Fibroblast of villous mesenchyme (primary cell): ENCODE data around the gene ANO9. TPM values are rescaled to one million over a fixed set of nuclear protein-coding genes. Genes with fewer than 3 reads are reported as not detected.

ENCODE experiments used
- DNase-seq: peaks from one replicate; pipeline ENCODE4 v3.0.0-alpha.2; 2010; ENCODE audit warnings: low read depth
- H3K4me3 ChIP-seq: 2 replicates; pipeline ENCODE4 v1.5.1; 2011; ENCODE audit warnings: low read depth, mild to moderate bottlenecking, low read length
- total RNA-seq: library from RNA; depleted of rRNA; stranded (reverse); fragments of >200 nt; gene quantifications from 2 replicates; pipeline ENCODE4 v1.2.3, GENCODE V29; 2012
- TF ChIP-seq, protein P1 (sequence below): IDR thresholded peaks from 2 replicates; pipeline ENCODE4 v1.5.1; 2012; ENCODE audit warnings: low read depth, mild to moderate bottlenecking, low read length; ENCODE audit not compliant: insufficient read depth

ANO9 gene
- total RNA-seq, 1 donor = not detected

- no peak for DNase-seq
- TF ChIP-seq, protein P1, sequence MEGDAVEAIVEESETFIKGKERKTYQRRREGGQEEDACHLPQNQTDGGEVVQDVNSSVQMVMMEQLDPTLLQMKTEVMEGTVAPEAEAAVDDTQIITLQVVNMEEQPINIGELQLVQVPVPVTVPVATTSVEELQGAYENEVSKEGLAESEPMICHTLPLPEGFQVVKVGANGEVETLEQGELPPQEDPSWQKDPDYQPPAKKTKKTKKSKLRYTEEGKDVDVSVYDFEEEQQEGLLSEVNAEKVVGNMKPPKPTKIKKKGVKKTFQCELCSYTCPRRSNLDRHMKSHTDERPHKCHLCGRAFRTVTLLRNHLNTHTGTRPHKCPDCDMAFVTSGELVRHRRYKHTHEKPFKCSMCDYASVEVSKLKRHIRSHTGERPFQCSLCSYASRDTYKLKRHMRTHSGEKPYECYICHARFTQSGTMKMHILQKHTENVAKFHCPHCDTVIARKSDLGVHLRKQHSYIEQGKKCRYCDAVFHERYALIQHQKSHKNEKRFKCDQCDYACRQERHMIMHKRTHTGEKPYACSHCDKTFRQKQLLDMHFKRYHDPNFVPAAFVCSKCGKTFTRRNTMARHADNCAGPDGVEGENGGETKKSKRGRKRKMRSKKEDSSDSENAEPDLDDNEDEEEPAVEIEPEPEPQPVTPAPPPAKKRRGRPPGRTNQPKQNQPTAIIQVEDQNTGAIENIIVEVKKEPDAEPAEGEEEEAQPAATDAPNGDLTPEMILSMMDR = no peak
- H3K4me3 ChIP-seq = no peak overlapping the region
Observed at GRCh38 chr11:464316-464715, 22.5 kb upstream of the ANO9 start.

DNA sequence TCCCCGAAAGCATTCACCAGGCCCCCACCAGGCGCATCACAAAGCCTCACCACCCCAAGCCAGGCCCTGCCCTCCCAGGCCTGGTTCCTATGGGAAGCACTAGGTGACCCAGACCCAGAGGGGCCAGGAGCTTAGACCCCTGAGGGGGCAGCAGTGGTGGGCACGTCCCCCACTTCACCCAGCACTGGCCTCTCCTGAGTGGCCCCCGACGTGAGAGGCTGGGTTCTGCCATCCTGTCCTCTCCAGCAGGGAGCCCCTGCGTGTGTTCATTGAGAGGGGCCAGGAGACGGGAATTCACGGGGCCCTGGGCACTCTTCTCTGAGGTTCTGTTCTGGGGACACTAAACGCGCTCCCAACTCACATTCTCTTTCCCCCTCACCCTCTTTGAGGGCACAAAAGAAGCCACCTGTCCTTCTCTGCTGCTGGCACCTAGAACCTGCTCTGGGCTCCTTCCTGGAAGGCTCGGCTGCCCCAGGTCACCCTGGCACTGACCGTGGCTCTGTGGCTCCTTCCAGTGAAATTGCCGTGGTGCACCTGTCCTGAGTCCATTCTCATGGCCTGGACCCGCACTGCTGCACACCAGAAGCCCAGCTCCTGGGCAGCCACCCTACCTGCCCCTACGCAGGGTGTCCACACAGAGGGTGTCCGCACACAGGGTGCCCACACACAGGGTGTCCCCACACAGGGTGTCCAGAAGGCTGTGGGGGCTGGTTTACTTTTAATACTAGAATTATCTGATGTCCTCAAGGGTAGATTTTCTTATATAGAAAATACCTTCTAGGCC is 20.5 kb upstream of the ANO9 start:
- TF ChIP-seq, protein P1 = no peak
- H3K4me3 ChIP-seq = no peak overlapping the region
- DNase-seq = no peak

DNA sequence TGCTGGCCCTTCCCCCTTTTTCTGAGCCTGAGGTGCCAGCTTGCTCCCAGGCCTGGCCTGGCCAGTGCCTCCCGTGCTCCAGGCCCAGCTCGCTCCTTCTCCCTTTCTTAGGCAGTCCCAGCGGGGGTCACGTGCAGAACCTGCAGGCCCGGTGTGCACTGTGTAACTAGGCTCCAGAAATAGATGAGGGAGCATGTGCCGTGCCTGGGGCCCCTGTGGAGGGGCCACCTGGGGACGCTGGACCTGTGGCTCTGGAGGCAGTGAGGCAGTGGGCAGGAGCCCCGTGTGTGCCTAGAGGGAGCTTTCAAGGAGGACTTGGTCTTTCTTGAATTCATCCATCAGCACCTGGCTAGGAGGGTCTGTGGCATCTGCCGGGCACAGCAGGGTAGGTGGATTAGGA is 19.8 kb upstream of the ANO9 start:
- DNase-seq = no peak

DNA sequence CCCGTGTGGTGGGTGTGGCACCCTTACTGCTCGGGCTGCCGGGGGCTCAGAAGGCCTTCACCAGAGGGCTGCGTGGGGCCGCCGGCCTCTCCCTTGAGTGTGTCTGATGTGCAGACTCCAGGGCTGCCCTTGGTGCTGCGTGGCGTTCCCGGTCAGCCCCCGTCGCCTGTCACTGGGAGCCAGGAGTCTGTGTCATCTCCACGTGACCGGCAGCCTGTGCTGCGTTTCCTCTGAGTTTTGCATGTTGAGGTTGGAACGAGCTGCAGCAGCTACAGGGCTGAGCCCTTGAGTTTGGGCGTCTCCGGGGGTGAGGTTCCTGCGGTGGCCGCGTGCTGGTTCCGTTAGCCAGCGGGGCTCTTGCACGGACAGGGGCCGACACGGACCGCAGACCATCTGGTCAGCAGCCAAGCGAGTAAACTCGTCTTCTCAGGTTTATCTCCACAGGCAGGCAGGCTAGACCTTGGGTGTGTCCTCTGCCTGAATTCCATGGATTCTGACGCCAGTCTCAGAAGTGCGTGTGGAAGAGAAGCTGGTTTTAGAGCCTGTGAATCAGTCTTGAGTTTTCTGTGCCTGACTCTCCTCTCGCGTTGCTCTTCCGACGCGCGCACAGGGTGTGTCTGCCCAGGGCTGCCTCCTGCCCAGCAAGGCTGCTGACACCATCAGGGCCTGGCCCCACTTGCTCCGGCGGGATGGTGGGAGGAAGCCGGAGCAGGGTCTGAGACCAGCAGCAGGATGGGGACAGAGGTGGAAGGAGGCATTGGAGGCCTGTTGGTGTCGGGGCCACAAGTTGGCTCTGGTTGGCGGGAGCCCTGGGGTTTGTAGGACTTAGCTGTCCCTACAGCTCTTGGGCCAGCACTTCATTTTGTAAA is 18.8 kb upstream of the ANO9 start:
- peak overlapping the region; percentile 52 for H3K4me3 ChIP-seq
- DNase-seq = peak; percentile 94
- TF ChIP-seq, protein P1 = no peak

More for the DNA sequence above, 19.8 kb upstream of the ANO9 start:
- TF ChIP-seq, protein P1 = no peak
- H3K4me3 ChIP-seq = peak overlapping the region; percentile 52

DNA sequence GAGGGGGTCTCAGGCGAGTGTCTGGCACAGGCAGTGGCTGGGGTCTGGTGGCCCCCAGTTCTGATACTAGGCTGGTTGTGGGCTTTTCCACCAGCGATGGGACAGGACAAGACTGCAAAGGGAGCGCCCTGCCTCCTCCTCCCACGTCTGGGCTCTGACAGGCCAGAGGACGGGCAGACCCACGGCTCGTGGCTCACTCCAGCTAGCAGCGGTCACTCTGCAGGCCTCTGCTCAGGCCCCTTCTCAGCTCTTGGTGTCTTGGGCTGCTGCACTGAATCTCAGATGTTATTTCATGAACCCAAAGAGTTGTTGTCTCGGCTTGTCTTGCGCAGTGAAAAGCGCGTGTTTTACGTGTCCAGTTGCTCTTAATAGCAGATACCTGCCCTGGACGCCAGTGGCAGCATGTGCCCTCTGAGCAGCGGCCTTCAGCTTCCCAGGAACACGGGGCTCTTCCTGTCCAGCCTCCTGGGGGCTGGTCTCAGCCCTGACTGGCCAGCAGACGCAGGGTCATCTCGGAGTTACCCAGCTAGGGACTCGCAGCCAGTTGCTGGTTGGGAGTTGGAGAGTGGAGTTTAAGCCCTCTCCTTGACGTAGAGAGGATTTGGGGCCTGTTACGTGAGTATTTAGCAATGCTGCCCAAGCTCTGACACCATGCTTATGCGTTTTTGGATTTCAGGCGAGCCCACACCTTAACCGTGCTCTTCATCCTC is 17.9 kb upstream of the ANO9 start:
- DNase-seq = peak; percentile 85
- TF ChIP-seq, protein P1 = no peak
- peak overlapping the region; percentile 52 for H3K4me3 ChIP-seq

GRCh38 chr11:457111-457760 is 15.4 kb upstream of the ANO9 start:
- no peak overlapping the region for H3K4me3 ChIP-seq
- no peak for DNase-seq
- TF ChIP-seq, protein P1 = no peak
